Fibroblast of pulmonary artery (primary cell): Measurements from ENCODE around the gene SLC35D2.

Experiments
- DNase-seq: peaks from one replicate; pipeline ENCODE4 v3.0.0-alpha.2; 2010; ENCODE audit warnings: low read depth
- H3K4me3 ChIP-seq: replicated peaks from 2 replicates; pipeline ENCODE4 v1.5.1; 2011; ENCODE audit warnings: low read depth, mild to moderate bottlenecking, control low read depth, low read length, moderate library complexity
- TF ChIP-seq, protein P1 (sequence below): IDR thresholded peaks from 2 replicates; pipeline ENCODE4 v1.5.1; 2011; ENCODE audit warnings: mild to moderate bottlenecking, control low read depth, low read length, inconsistent platforms; ENCODE audit errors: missing control alignments

SLC35D2 gene

DNA sequence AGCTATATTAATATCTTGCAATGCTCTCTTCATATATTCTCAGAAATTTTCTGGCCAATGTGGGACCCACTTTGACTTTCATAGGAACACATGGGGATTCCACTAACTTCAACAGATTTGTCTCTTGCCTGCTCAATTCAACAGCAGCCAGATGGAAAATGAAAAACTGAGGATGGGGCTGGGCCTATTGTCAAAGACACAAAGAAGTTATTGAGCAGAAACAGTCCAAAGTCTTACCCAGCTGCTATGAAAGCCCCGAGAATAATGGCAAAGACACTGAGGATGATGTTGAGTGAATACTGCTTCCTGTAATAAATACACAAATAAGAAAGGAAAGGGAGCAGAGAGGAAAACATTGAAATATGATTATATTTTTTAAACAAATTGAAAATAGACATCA lies 32.6 kb downstream of the SLC35D2 start:
- no peak overlapping the region for H3K4me3 ChIP-seq
- TF ChIP-seq, protein P1, sequence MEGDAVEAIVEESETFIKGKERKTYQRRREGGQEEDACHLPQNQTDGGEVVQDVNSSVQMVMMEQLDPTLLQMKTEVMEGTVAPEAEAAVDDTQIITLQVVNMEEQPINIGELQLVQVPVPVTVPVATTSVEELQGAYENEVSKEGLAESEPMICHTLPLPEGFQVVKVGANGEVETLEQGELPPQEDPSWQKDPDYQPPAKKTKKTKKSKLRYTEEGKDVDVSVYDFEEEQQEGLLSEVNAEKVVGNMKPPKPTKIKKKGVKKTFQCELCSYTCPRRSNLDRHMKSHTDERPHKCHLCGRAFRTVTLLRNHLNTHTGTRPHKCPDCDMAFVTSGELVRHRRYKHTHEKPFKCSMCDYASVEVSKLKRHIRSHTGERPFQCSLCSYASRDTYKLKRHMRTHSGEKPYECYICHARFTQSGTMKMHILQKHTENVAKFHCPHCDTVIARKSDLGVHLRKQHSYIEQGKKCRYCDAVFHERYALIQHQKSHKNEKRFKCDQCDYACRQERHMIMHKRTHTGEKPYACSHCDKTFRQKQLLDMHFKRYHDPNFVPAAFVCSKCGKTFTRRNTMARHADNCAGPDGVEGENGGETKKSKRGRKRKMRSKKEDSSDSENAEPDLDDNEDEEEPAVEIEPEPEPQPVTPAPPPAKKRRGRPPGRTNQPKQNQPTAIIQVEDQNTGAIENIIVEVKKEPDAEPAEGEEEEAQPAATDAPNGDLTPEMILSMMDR: no peak

DNA sequence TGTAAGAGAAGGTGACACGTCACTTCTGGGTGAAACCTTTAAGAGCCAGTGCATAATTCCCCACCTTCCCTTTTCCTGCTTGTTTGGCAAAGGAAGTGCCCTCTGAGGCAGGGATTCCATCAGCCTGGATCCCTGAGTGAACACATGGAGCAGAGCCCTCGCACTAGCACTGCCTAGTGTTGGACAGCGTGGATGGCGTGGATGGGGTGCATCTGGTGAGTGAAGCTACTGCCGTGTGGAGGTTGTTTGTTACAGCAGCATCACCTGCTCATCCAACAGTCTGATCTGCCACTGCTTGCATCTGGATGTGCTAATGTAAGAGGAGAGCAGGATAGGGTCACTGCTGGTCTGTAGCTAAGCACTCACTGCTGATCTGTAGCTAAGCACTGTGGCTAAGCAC lies 35.2 kb downstream of the SLC35D2 start:
- TF ChIP-seq, protein P1: no peak
- H3K4me3 ChIP-seq: no peak overlapping the region
- DNase-seq: no peak

More for the DNA sequence above, 32.6 kb downstream of the SLC35D2 start:
- DNase-seq: no peak

DNA sequence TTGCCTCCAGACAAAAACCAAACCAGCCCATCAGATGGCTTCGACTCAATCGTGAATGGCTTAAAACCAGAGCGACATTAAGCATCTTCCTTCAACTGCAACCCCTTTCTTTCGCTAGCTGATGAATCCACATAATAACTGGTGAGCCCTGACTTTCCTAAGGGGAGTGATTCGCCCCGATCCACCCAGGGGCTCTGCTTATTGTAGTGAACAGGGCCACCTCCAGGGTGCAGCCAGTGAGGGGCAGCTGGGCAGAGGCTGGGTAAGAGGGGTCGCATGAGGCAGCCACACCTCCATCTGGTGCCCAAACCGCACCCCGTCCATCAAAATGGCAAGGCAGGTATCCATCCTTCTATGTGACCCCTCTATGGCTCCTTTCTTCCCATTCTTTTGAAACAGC lies 38.0 kb downstream of the SLC35D2 start:
- DNase-seq: no peak
- H3K4me3 ChIP-seq: no peak overlapping the region
- TF ChIP-seq, protein P1: no peak

DNA sequence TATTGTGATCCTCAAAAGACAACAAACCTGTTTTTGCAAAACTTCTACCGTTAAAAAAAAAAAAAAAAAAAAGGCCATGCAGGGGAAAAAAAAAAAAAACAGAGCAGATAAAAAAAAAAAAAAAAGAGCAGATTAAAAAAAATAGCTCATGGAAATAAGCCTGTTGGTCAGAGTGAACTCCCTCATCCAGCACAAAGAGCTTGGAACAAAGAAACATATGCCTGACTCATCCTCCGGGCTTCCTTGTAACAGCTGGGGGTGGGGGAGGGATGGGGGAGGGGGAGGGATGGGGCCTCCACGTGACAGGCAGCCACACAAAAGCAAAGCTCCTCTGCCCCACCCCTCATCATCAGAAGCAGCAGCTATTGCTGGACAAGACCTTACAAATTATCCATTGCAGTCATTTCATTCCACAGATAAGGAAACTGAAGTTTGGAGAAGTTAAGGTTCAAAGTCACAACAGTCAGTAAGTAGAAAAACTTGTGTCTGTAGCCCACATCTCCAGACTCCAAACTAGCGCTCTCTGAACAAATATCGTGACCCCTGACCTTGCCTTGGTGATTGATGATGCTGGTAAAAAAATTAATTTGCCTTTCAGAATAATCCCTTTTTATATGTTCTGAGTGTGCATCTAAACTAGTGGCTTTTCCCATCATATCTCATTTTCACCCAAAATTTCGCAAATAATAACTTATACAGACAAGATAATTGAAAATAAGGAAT lies 38.9 kb downstream of the SLC35D2 start:
- DNase-seq: peak; percentile 98
- TF ChIP-seq, protein P1: no peak
- no peak overlapping the region for H3K4me3 ChIP-seq

DNA sequence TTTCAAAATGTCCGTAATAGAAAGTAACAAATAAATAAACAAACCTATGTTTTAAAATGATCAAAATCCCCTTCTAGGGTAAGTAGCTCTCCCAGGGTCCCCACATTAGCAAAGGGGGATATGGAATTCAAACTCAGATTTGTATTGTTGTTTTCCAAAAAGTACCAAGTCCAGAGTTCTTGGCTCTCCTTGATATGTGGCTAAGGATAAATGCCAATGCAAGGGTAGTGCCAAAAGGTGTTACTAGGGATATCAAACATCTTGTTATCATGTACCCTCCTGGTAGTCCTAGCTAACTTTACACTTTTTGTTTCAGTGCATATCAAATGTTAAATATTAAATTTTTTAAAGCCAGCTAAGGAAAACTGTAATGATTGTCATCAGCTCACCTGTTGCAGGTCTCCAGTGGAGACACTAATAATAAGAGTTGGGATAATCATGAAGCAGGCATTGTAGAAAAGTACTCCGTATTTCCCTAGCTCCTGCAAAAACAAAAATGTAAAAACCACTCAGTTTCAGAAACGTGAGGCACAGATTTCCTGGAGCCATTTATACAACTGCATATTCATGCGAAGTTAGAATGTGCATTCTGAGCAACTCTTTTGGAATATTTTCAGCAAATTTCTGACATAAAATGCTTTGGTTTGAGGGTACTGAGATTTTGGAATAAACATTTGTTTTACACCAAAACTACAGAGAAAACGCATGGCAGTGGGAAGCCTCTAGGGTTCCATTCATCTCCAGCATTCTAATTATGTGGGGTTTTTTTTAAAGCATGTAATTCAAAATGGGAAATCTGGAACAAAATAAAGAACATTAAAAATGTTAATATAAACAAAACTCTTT lies 39.8 kb downstream of the SLC35D2 start:
- TF ChIP-seq, protein P1: no peak
- no peak overlapping the region for H3K4me3 ChIP-seq
- DNase-seq: no peak

DNA sequence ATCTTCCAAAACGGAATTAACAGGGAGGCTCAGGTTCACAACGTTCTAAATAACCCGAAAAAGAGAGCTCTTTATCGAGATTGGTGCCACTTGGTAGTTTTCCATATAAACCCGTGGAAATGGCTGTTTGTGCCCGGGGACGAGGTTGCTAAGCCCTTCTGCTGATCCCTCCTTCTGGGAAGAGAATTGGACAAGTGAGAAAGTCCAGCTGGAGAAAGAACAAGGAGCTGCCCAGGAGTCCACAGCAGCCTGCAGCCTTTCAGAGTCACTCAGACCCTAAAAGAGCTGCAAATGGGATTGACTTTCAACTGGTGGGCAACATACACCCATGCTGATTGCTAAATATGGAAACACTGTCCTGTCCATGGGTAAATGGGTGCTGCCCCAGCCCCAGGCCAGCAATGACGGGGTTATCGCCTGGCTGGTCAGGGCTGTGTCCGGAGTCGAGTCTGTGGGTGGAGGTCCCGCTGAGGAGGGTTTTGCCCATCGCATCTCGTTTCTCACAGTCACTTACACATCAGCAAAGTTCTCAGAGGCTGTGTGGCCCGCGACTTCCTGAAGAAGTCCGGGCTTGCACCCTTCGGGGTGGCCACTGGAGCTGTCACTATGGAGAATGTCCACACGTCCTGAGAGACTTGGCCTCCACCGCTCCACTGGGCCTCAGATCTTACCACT lies 40.8 kb downstream of the SLC35D2 start:
- peak; percentile 33 for DNase-seq
- TF ChIP-seq, protein P1: no peak
- no peak overlapping the region for H3K4me3 ChIP-seq
